ENCODE measurements around the gene PRDM5. TPM values are rescaled to one million over a fixed set of nuclear protein-coding genes. Genes with fewer than 3 reads are reported as not detected.

PRDM5 gene
- total and polyA plus RNA-seq, 9 of the 15 experiments (the other 6 are each of a cell fraction or from before 2014, with no cell fraction given) = not detected

DNA sequence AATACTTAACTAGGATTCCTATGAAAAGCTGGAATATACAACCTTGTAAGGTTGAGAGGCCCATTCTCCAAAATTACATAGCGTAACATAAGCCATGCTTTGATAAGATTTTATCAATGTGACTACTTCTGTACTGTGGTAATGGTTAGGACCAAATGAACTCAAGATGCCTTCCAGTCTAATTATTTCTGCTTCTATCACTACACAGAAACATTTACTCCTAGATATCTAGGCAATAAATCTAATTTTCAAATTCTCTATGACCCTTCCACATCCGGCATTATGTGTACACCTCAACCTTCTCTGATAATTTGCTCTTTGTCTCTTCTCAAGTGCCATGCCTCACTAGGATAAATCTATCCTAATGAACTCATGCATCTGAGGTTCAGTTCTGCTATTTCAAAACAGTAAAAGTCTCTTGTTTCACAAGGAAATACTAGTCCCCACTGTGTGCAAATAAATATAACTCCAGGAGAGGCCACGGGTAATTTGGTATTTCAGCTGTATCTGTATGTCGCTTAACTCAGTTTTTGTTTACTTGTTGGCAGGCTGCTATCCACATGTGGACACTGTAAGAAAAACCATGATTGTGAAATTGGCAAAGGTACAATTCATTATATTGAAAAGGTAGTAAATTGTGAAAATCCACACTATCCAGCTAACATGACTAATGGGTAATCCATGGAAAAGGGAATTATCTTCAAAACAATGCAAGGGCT lies 93.3 kb downstream of the PRDM5 start:
- CTCF ChIA-PET (ENCODE audit: low intra/inter-chr PET ratio) = no interaction called here
- intact Hi-C loops (cut with micrococcal nuclease) (no loop called here), in situ Hi-C loops (cut with MboI) (no loop called here)
- H3K27me3 ChIP-seq (ENCODE audit: control insufficient read depth in 2 of 2, insufficient read depth in 2 of 2, low read length in 2 of 2) = no peaks in the 10 kb centered on the region
- H3K9ac ChIP-seq (ENCODE audit: insufficient read depth in 1 of 2, low read depth in 2 of 2, low read length in 2 of 2) = no peak overlapping the region
- H3K9me1 ChIP-seq (ENCODE audit: control insufficient read depth, insufficient read depth, low read length) = no peaks in the 10 kb centered on the region
- WGBS (ENCODE audit: insufficient coverage, low coverage, missing lambda C conversion rate) = 2% methylated on average over 4 of the region's 4 CpGs
- FAIRE-seq = no peak
- H3K36me3 ChIP-seq (ENCODE audit: control insufficient read depth, insufficient read depth, low read length) = no peaks in the 10 kb centered on the region
- POLR2A ChIA-PET = no interaction called here
- no peak overlapping the region for H3K4me3 ChIP-seq
- TF ChIP-seq MTA3 (IDR thresholded peaks at IDR 0.05; ENCODE audit: borderline replicate concordance) (no peak), CBX2 (IDR thresholded peaks at IDR 0.05; ENCODE audit: insufficient read depth, low read length, poor library complexity, severe bottlenecking) (no peak), GABPA (tag; conservative IDR thresholded peaks at IDR 0.05; ENCODE audit: low read depth) (no peak), TEAD1 (CRISPR knock-in tag; IDR thresholded peaks at IDR 0.05) (no peak), ZNF12 (CRISPR knock-in tag; IDR thresholded peaks at IDR 0.05) (no peak), POLR2AphosphoS5 (IDR thresholded peaks at IDR 0.05; ENCODE audit: control insufficient read depth, insufficient read depth, low read depth, low read length) (no peak)
- TF ChIP-seq, protein P1, sequence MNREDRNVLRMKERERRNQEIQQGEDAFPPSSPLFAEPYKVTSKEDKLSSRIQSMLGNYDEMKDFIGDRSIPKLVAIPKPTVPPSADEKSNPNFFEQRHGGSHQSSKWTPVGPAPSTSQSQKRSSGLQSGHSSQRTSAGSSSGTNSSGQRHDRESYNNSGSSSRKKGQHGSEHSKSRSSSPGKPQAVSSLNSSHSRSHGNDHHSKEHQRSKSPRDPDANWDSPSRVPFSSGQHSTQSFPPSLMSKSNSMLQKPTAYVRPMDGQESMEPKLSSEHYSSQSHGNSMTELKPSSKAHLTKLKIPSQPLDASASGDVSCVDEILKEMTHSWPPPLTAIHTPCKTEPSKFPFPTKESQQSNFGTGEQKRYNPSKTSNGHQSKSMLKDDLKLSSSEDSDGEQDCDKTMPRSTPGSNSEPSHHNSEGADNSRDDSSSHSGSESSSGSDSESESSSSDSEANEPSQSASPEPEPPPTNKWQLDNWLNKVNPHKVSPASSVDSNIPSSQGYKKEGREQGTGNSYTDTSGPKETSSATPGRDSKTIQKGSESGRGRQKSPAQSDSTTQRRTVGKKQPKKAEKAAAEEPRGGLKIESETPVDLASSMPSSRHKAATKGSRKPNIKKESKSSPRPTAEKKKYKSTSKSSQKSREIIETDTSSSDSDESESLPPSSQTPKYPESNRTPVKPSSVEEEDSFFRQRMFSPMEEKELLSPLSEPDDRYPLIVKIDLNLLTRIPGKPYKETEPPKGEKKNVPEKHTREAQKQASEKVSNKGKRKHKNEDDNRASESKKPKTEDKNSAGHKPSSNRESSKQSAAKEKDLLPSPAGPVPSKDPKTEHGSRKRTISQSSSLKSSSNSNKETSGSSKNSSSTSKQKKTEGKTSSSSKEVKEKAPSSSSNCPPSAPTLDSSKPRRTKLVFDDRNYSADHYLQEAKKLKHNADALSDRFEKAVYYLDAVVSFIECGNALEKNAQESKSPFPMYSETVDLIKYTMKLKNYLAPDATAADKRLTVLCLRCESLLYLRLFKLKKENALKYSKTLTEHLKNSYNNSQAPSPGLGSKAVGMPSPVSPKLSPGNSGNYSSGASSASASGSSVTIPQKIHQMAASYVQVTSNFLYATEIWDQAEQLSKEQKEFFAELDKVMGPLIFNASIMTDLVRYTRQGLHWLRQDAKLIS (CRISPR knock-in tag; IDR thresholded peaks at IDR 0.05) = no peak
- no peak overlapping the region for H3K4me2 ChIP-seq (ENCODE audit: insufficient read depth, low read length)
- no peak overlapping the region for H2AFZ ChIP-seq (ENCODE audit: low read depth, low read length)
- no peaks in the 10 kb centered on the region for H3K9me3 ChIP-seq (replicated peaks; ENCODE audit: control insufficient read depth, insufficient read depth, low read depth, low read length)
- DNase-seq (ENCODE audit: extremely low read depth in 1 of 4, low spot score in 3 of 4) = no peak
- BruUV-seq (replicated peaks) = no TSS peak
- no peaks in the 10 kb centered on the region for H3K79me2 ChIP-seq (ENCODE audit: control insufficient read depth, insufficient read depth, low read length)
- H4K20me1 ChIP-seq (replicated peaks; ENCODE audit: control insufficient read depth, insufficient read depth, low read length) = no peaks in the 10 kb centered on the region
- ATAC-seq = no peak
- no peak overlapping the region for H3K27ac ChIP-seq (ENCODE audit: extremely low read depth, low read depth, low read length)
- H3K4me1 ChIP-seq (replicated peaks in 1 of 2; ENCODE audit: control insufficient read depth in 2 of 2, insufficient read depth in 2 of 2, low read length in 2 of 2) = no peaks in the 10 kb centered on the region
